Karpas-422 (cell line): ENCODE results near the gene BCL2. TPM values are rescaled to one million over a fixed set of nuclear protein-coding genes. Genes with fewer than 3 reads are reported as not detected.

ENCODE experiments used
- DNase-seq: peaks from one replicate; pipeline ENCODE4 v3.0.0-alpha.2; 2015
- H2AFZ ChIP-seq: fragments of 200-600 bp; sonication (generic); 2 replicates; pipeline ENCODE4 v1.6.1; 2014; ENCODE audit warnings: antibody characterized with exemption, low read length, mixed read lengths
- H3K27ac ChIP-seq: fragments of 200-600 bp; sonication (generic); 2 replicates; pipeline ENCODE4 v1.5.1; 2014; ENCODE audit warnings: mild to moderate bottlenecking, low read length, moderate library complexity
- H3K27me3 ChIP-seq: fragments of 200-600 bp; sonication (generic); 2 replicates; pipeline ENCODE4 v1.6.1; 2014; ENCODE audit warnings: low read length, mixed read lengths
- H3K36me3 ChIP-seq: fragments of 200-600 bp; sonication (generic); 2 replicates; pipeline ENCODE4 v1.6.1; 2014; ENCODE audit warnings: low read length, mixed read lengths; ENCODE audit not compliant: insufficient read depth
- H3K4me1 ChIP-seq: fragments of 200-600 bp; sonication (generic); 2 replicates; pipeline ENCODE4 v1.6.1; 2014; ENCODE audit warnings: mild to moderate bottlenecking, low read length, mixed read lengths
- H3K4me2 ChIP-seq: fragments of 200-600 bp; sonication (generic); 2 replicates; pipeline ENCODE4 v1.6.1; 2014; ENCODE audit warnings: low read length, low read depth, mild to moderate bottlenecking; ENCODE audit not compliant: poor library complexity, severe bottlenecking
- H3K4me3 ChIP-seq: fragments of 200-600 bp; sonication (generic); 2 replicates; pipeline ENCODE4 v1.5.1; 2014; ENCODE audit warnings: mild to moderate bottlenecking, antibody characterized with exemption, low read length, mixed read lengths
- H3K79me2 ChIP-seq: fragments of 200-600 bp; sonication (generic); 2 replicates; pipeline ENCODE4 v1.6.1; 2014; ENCODE audit warnings: mild to moderate bottlenecking, low read length, mixed read lengths
- H3K9ac ChIP-seq: fragments of 200-600 bp; sonication (generic); 2 replicates; pipeline ENCODE4 v1.6.0; 2014; ENCODE audit warnings: low read length
- H3K9me2 ChIP-seq: fragments of 200-600 bp; sonication (generic), shearing (Covaris generic); replicated peaks from 2 replicates; pipeline ENCODE4 v1.6.0; 2014; ENCODE audit warnings: mild to moderate bottlenecking, low read length, moderate library complexity; ENCODE audit not compliant: insufficient read depth
- H3K9me3 ChIP-seq: fragments of 300-700, 200-600 bp; sonication (generic); 2 replicates; pipeline ENCODE4 v1.6.1; 2014; ENCODE audit warnings: low read length, mixed read lengths
- H4K20me1 ChIP-seq: fragments of 200-600 bp; sonication (generic); 2 replicates; pipeline ENCODE4 v1.6.1; 2014; ENCODE audit warnings: mild to moderate bottlenecking, antibody characterized with exemption, low read length, low read depth; ENCODE audit not compliant: insufficient read depth
- total RNA-seq: library from RNA; depleted of rRNA; stranded (reverse); fragments of >200 nt; shearing (Covaris generic); gene quantifications from 2 replicates; pipeline ENCODE4 v1.2.3, GENCODE V29; 2014; ENCODE audit warnings: low replicate concordance

Gene BCL2
- total RNA-seq, 1 experiment from 2014 or later, result 271 TPM

GRCh38 chr18:63138436-63139340 lies 180.9 kb downstream of the BCL2 start:
- H2AFZ ChIP-seq, result no peak overlapping the region
- H3K9me2 ChIP-seq, result no peaks in the 10 kb centered on the region
- peak overlapping the region; percentile 77 for H3K4me2 ChIP-seq
- peak overlapping the region; percentile 65 for H3K4me3 ChIP-seq
- peak; percentile 93 for DNase-seq
- H3K27ac ChIP-seq, result peak overlapping the region; percentile 91
- H3K9me3 ChIP-seq, result no peaks in the 10 kb centered on the region
- H4K20me1 ChIP-seq, result peaks cover 4% of the 10 kb centered on the region; the same call in 1 of the 2 replicates
- peak overlapping the region; percentile 70 for H3K9ac ChIP-seq
- 0 out of 2 replicates have a peak, but pooled peaks cover 4% of the 10 kb centered on the region for H3K36me3 ChIP-seq
- H3K4me1 ChIP-seq, result peaks cover 99% of the 10 kb centered on the region
- H3K27me3 ChIP-seq, result no peaks in the 10 kb centered on the region
- H3K79me2 ChIP-seq, result peaks cover 63% of the 10 kb centered on the region

GRCh38 chr18:63137999-63138435 lies 181.6 kb downstream of the BCL2 start:
- Histone ChIP-seq H3K9ac (peak overlapping the region; percentile 70), H3K9me2 (no peaks in the 10 kb centered on the region), H3K27me3 (no peaks in the 10 kb centered on the region), H4K20me1 (no peaks in the 10 kb centered on the region), H3K4me3 (peak overlapping the region; percentile 65), H3K9me3 (no peaks in the 10 kb centered on the region), H3K27ac (peak overlapping the region; percentile 91), H3K4me2 (peak overlapping the region; percentile 77), H3K4me1 (peaks cover 99% of the 10 kb centered on the region), H2AFZ (no peak overlapping the region), H3K36me3 (0 out of 2 replicates have a peak, but pooled peaks cover 4% of the 10 kb centered on the region), H3K79me2 (peaks cover 64% of the 10 kb centered on the region)
- peak; percentile 73 for DNase-seq

DNA sequence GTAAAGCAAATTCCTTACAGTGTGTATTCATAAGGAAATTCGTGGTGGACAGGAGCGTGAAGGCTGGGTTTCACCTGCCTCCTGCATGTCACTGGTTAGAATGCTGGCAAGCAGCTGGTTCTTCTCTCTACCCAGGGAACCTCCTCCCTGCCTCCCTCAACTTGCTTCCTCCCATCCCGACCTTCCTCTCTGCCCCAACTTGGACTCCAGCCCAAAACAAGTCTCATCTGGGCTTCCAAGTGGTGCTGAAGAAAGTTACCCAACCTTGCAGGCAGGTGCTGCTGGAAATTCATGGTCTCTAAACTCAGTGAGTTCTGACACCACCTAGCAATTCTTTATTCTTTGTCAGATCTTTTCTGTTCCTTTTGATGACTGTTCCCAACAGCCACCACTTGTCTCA lies 184.5 kb downstream of the BCL2 start:
- Histone ChIP-seq H3K4me2 (no peak overlapping the region), H3K4me1 (peaks cover 99% of the 10 kb centered on the region), H2AFZ (no peak overlapping the region), H3K27me3 (no peaks in the 10 kb centered on the region), H3K36me3 (no peaks in the 10 kb centered on the region), H3K9me3 (no peaks in the 10 kb centered on the region), H3K79me2 (peaks cover 73% of the 10 kb centered on the region), H3K27ac (peak overlapping the region; percentile 91), H4K20me1 (no peaks in the 10 kb centered on the region; the same call in 1 of the 2 replicates), H3K4me3 (no peak overlapping the region), H3K9me2 (no peaks in the 10 kb centered on the region), H3K9ac (no peak overlapping the region)
- DNase-seq, result no peak

GRCh38 chr18:63132819-63133200 lies 186.8 kb downstream of the BCL2 start:
- Histone ChIP-seq H3K4me3 (peak overlapping the region; percentile 5; the same call in 1 of the 2 replicates), H3K27me3 (no peaks in the 10 kb centered on the region), H3K4me2 (peak overlapping the region; percentile 52), H3K9me2 (no peaks in the 10 kb centered on the region), H3K27ac (peak overlapping the region; percentile 91), H3K9ac (peak overlapping the region; percentile 53), H3K36me3 (no peaks in the 10 kb centered on the region), H3K79me2 (peaks cover 82% of the 10 kb centered on the region), H3K9me3 (no peaks in the 10 kb centered on the region), H2AFZ (no peak overlapping the region), H4K20me1 (no peaks in the 10 kb centered on the region; the same call in 1 of the 2 replicates), H3K4me1 (peaks cover 99% of the 10 kb centered on the region)
- DNase-seq, result peak; percentile 38

GRCh38 chr18:63131959-63132818 lies 187.4 kb downstream of the BCL2 start:
- DNase-seq, result peak; percentile 69
- H3K27me3 ChIP-seq, result no peaks in the 10 kb centered on the region
- H3K9ac ChIP-seq, result peak overlapping the region; percentile 53
- H3K36me3 ChIP-seq, result no peaks in the 10 kb centered on the region
- H3K4me3 ChIP-seq, result peak overlapping the region; percentile 10; the same call in 1 of the 2 replicates
- peak overlapping the region; percentile 52 for H3K4me2 ChIP-seq
- H3K4me1 ChIP-seq, result peaks cover 99% of the 10 kb centered on the region
- H3K27ac ChIP-seq, result peak overlapping the region; percentile 91
- no peaks in the 10 kb centered on the region for H3K9me2 ChIP-seq
- H3K9me3 ChIP-seq, result no peaks in the 10 kb centered on the region
- no peaks in the 10 kb centered on the region; the same call in 1 of the 2 replicates for H4K20me1 ChIP-seq
- no peak overlapping the region for H2AFZ ChIP-seq
- peaks cover 80% of the 10 kb centered on the region for H3K79me2 ChIP-seq

DNA sequence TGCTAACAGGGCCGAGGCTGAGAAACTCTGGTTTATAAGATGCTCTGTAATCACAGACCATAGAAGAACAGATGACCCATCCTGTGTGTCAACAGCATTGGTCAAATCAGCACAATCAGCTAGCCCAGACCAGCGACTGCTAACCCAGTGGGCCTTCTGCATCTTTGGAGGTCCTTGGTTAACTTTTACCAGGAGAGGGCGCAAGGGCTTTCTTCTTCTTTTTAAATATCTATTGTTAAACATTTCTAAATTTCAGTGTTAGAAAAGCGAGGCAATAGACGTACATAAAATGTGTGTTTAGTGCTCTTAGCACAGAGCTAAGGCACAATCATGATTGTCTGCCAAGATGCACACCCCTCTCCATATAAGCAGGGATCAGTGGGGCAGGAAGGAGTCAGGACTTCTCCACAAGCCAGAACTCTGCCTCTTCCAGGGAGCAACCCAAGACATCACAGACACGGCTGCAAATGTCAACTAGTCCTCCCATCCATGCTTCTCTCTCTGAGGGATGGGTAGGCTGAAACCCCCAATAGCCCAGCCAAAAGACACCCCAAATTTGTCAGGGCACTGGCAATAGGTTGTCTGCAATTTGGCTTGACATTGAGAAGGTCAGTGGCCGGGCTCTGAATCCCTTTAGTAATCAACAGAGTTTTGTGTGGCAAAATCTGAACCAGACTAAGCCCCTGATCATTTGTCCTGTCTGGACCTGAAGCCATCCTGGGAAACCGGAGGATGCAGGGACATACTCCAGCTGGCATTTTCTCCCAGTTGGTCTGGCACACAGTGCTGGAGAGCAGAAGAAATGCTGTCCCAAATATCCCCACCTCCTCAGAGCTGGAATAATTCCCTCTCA lies 188.2 kb downstream of the BCL2 start:
- Histone ChIP-seq H3K79me2 (peaks cover 78% of the 10 kb centered on the region), H3K36me3 (peaks cover 4% of the 10 kb centered on the region; the same call in 1 of the 2 replicates), H3K4me1 (peaks cover 99% of the 10 kb centered on the region), H3K9me2 (no peaks in the 10 kb centered on the region), H3K27ac (peak overlapping the region; percentile 91), H3K4me3 (0 out of 2 replicates have a peak overlapping the region, but pooled peaks have one; percentile 10), H3K9ac (peak overlapping the region; percentile 53), H3K9me3 (no peaks in the 10 kb centered on the region), H3K4me2 (peak overlapping the region; percentile 52), H3K27me3 (no peaks in the 10 kb centered on the region), H2AFZ (no peak overlapping the region), H4K20me1 (no peaks in the 10 kb centered on the region; the same call in 1 of the 2 replicates)
- DNase-seq, result peak; percentile 93

DNA sequence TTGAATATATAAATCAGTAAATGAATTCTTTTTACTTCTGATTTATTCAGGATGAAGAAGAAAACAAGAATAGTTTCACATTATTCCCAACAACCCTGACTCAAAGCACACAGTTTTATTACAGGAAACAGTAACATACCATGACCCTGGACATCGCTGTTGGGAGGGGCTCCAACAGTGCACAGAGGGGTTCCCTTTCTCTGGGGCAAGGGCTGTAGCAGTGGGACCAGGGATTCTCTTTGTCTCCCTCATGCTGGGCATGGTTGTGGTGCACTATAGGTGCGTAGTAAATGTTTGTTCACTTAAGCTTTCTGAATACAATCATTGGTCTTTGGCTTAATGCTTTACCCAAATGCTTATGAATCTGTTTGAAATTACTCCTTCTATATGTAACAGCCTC lies 189.4 kb downstream of the BCL2 start:
- Histone ChIP-seq H3K9me3 (no peaks in the 10 kb centered on the region), H3K4me1 (peaks cover 91% of the 10 kb centered on the region), H3K4me2 (peak overlapping the region; percentile 46), H3K4me3 (no peak overlapping the region), H3K36me3 (peaks cover 4% of the 10 kb centered on the region; the same call in 1 of the 2 replicates), H3K9ac (peak overlapping the region; percentile 58), H2AFZ (no peak overlapping the region), H3K79me2 (peaks cover 66% of the 10 kb centered on the region), H3K9me2 (no peaks in the 10 kb centered on the region), H3K27me3 (no peaks in the 10 kb centered on the region), H3K27ac (peak overlapping the region; percentile 91), H4K20me1 (no peaks in the 10 kb centered on the region; the same call in 1 of the 2 replicates)
- DNase-seq, result no peak
